IMR-90 (cell line): ENCODE measurements around the gene VGF. TPM values are rescaled to one million over a fixed set of nuclear protein-coding genes. Genes with fewer than 3 reads are reported as not detected.

Experiments
- ATAC-seq: fragments of 200-7000 bp; cut with Tn5 transposase; 2 replicates; pipeline ENCODE4 v1.9.1; 2020; ENCODE audit warnings: low read depth, mild to moderate bottlenecking, moderate library complexity
- BruUV-seq: library from RNA; stranded (reverse); fragments of 400-500 nt; replicated peaks from 2 replicates; lab custom pipeline; 2021; lab: Mats Ljungman, UMichigan
- CTCF ChIA-PET: fragments of 300-600 bp; formaldehyde crosslinking; extraction: SDS; loops from one replicate; lab custom pipeline; 2021; ENCODE audit warnings: antibody characterized with exemption; lab: Yijun Ruan, JAX
- POLR2A ChIA-PET: fragments of 300-600 bp; sonication (Branson Sonifier 250); formaldehyde crosslinking; loops from one replicate; lab custom pipeline; 2022; ENCODE audit warnings: antibody characterized with exemption; ENCODE audit not compliant: unreplicated experiment; lab: Charles Lee
- DNase-seq: peaks from one replicate; pipeline ENCODE4 v3.0.0; 2013
- H2AFZ ChIP-seq: replicated peaks from 2 replicates; pipeline ENCODE3; 2013; ENCODE audit warnings: low read length, mild to moderate bottlenecking; ENCODE audit not compliant: poor library complexity
- H2AK5ac ChIP-seq: 2 replicates; pipeline ENCODE4 v1.6.1; 2013; ENCODE audit warnings: low read depth, low read length, inconsistent platforms
- H2AK9ac ChIP-seq: replicated peaks from 2 replicates; pipeline ENCODE3; 2013; ENCODE audit warnings: mild to moderate bottlenecking, low read depth, low read length, moderate library complexity; ENCODE audit not compliant: poor library complexity
- H2BK120ac ChIP-seq: 2 replicates; pipeline ENCODE4 v1.6.1; 2013; ENCODE audit warnings: low read depth, low read length, inconsistent platforms
- H2BK15ac ChIP-seq: 3 replicates; pipeline ENCODE4 v1.6.1; 2013; ENCODE audit warnings: low read depth, low read length, inconsistent platforms
- H2BK20ac ChIP-seq: 2 replicates; pipeline ENCODE4 v1.6.1; 2013; ENCODE audit warnings: low read depth, mild to moderate bottlenecking, inconsistent platforms, low read length, moderate library complexity
- H2BK5ac ChIP-seq: 2 replicates; pipeline ENCODE4 v1.6.1; 2013; ENCODE audit warnings: mild to moderate bottlenecking, low read depth, low read length, inconsistent platforms; ENCODE audit not compliant: poor library complexity, severe bottlenecking
- H3K14ac ChIP-seq: replicated peaks from 2 replicates; pipeline ENCODE4 v1.6.1; 2013; ENCODE audit warnings: low read depth, low read length, inconsistent platforms
- H3K18ac ChIP-seq: 2 replicates; pipeline ENCODE4 v1.6.1; 2013; ENCODE audit warnings: low read depth, low read length, control low read depth
- H3K23ac ChIP-seq: 2 replicates; pipeline ENCODE4 v1.6.1; 2013; ENCODE audit warnings: low read depth, low read length, inconsistent platforms
- H3K27ac ChIP-seq: 2 replicates; pipeline ENCODE4 v1.5.1; 2013; ENCODE audit warnings: mild to moderate bottlenecking, control low read depth, low read length; ENCODE audit not compliant: insufficient read depth
- H3K27me3 ChIP-seq: 2 replicates; pipeline ENCODE4 v1.6.1; 2013; ENCODE audit warnings: low read length; ENCODE audit not compliant: control insufficient read depth, insufficient read depth
- H3K36me3 ChIP-seq: 2 replicates; pipeline ENCODE4 v1.6.1; 2013; ENCODE audit warnings: low read length, mixed read lengths; ENCODE audit not compliant: control insufficient read depth, insufficient read depth
- H3K4ac ChIP-seq: 2 replicates; pipeline ENCODE4 v1.6.1; 2013; ENCODE audit warnings: low read depth, low read length, inconsistent platforms
- H3K4me1 ChIP-seq: 2 replicates; pipeline ENCODE4 v1.6.1; 2013; ENCODE audit warnings: low read length, mixed read lengths; ENCODE audit not compliant: control insufficient read depth, insufficient read depth
- H3K4me2 ChIP-seq: 2 replicates; pipeline ENCODE4 v1.6.1; 2013; ENCODE audit warnings: low read depth, mild to moderate bottlenecking, control low read depth, low read length, moderate library complexity
- H3K4me3 ChIP-seq: 2 replicates; pipeline ENCODE4 v1.5.1; 2013; ENCODE audit warnings: low read depth, mild to moderate bottlenecking, control low read depth, low read length, moderate library complexity; ENCODE audit not compliant: insufficient read depth
- H3K56ac ChIP-seq: 2 replicates; pipeline ENCODE4 v1.6.1; 2013; ENCODE audit warnings: low read length, inconsistent platforms; ENCODE audit not compliant: insufficient read depth; ENCODE audit errors: extremely low read depth
- H3K79me1 ChIP-seq, 2 experiments: 2 replicates each; pipeline ENCODE4 v1.6.1; 2013; ENCODE audit warnings: low read length in 2 of 2, inconsistent platforms in 1 of 2, low read depth in 1 of 2
- H3K9ac ChIP-seq: 2 replicates; pipeline ENCODE4 v1.6.1; 2013; ENCODE audit warnings: low read depth, low read length, control low read depth
- H3K9me1 ChIP-seq: 2 replicates; pipeline ENCODE4 v1.6.1; 2013; ENCODE audit warnings: low read length, inconsistent platforms; ENCODE audit not compliant: insufficient read depth
- H3K9me3 ChIP-seq: 2 replicates; pipeline ENCODE4 v1.6.1; 2013; ENCODE audit warnings: low read length; ENCODE audit not compliant: control insufficient read depth, insufficient read depth
- H4K20me1 ChIP-seq: 2 replicates; pipeline ENCODE4 v1.6.1; 2013; ENCODE audit warnings: low read length, inconsistent platforms; ENCODE audit not compliant: insufficient read depth
- H4K5ac ChIP-seq: 2 replicates; pipeline ENCODE4 v1.6.1; 2013; ENCODE audit warnings: mild to moderate bottlenecking, low read depth, low read length, control low read depth
- H4K8ac ChIP-seq, 2 experiments: 2 replicates each; pipeline ENCODE4 v1.6.1; 2013; ENCODE audit warnings: low read depth in 2 of 2, low read length in 2 of 2, control low read depth in 1 of 2, inconsistent platforms in 1 of 2
- H4K91ac ChIP-seq: 2 replicates; pipeline ENCODE4 v1.6.1; 2013; ENCODE audit warnings: low read depth, low read length, inconsistent platforms; ENCODE audit not compliant: insufficient read depth
- BHLHE40 ChIP-seq: fragments of 150-350 bp; IDR thresholded peaks from 2 replicates; pipeline ENCODE4 v1.6.1; 2016; ENCODE audit warnings: mild to moderate bottlenecking, low read depth, low read length
- CEBPB ChIP-seq: IDR thresholded peaks from 2 replicates; pipeline ENCODE4 v1.6.1; 2012; ENCODE audit warnings: low read depth, low read length, improper control_type of control experiment
- CHD1 ChIP-seq: IDR thresholded peaks from 2 replicates; pipeline ENCODE4 v1.6.1; 2012; ENCODE audit warnings: low read depth, low read length, improper control_type of control experiment
- ELK1 ChIP-seq: fragments of 150-350 bp; IDR thresholded peaks from 2 replicates; pipeline ENCODE4 v1.6.1; 2016; ENCODE audit warnings: low read depth, mild to moderate bottlenecking, low read length, moderate library complexity, borderline replicate concordance
- FOS ChIP-seq: fragments of 150-350 bp; IDR thresholded peaks from 2 replicates; pipeline ENCODE4 v1.6.1; 2016; ENCODE audit warnings: low read depth, low read length
- MAFK ChIP-seq: IDR thresholded peaks from 2 replicates; pipeline ENCODE4 v1.6.1; 2012; ENCODE audit warnings: low read depth, low read length, improper control_type of control experiment
- MAZ ChIP-seq: IDR thresholded peaks from 2 replicates; pipeline ENCODE4 v1.6.1; 2012; ENCODE audit warnings: low read depth, mild to moderate bottlenecking, low read length, improper control_type of control experiment, moderate library complexity, borderline replicate concordance
- MXI1 ChIP-seq: IDR thresholded peaks from 2 replicates; pipeline ENCODE4 v1.6.1; 2012; ENCODE audit warnings: low read depth, mild to moderate bottlenecking, low read length, moderate library complexity, borderline replicate concordance
- NFE2L2 ChIP-seq: fragments of 150-350 bp; IDR thresholded peaks from 2 replicates; pipeline ENCODE4 v1.6.1; 2016; ENCODE audit warnings: low read depth, mild to moderate bottlenecking, low read length
- POLR2A ChIP-seq: IDR thresholded peaks from 2 replicates; pipeline ENCODE4 v1.6.1; 2012; ENCODE audit warnings: mild to moderate bottlenecking, low read depth, low read length
- RAD21 ChIP-seq: IDR thresholded peaks from 2 replicates; pipeline ENCODE4 v1.6.1; 2012; ENCODE audit warnings: low read length, improper control_type of control experiment
- RCOR1 ChIP-seq: IDR thresholded peaks from 2 replicates; pipeline ENCODE4 v1.6.1; 2012; ENCODE audit warnings: mild to moderate bottlenecking, low read length, improper control_type of control experiment; ENCODE audit not compliant: insufficient replicate concordance
- RFX5 ChIP-seq: IDR thresholded peaks from 2 replicates; pipeline ENCODE4 v1.8.0; 2012; ENCODE audit warnings: low read depth, mild to moderate bottlenecking, low read length, moderate library complexity
- SMC3 ChIP-seq: fragments of 150-350 bp; IDR thresholded peaks from 2 replicates; pipeline ENCODE4 v1.6.1; 2016; ENCODE audit warnings: low read depth, mild to moderate bottlenecking, antibody characterized with exemption, low read length, moderate library complexity
- USF2 ChIP-seq: fragments of 150-350 bp; IDR thresholded peaks from 2 replicates; pipeline ENCODE4 v1.6.1; 2017; ENCODE audit warnings: mild to moderate bottlenecking, antibody characterized with exemption, low read length, low read depth
- WGBS, 2 experiments: methylation state at CpG; one replicate each; pipeline versions ENCODE4 v1.1.5 to v1.1.7; 2013; ENCODE audit warnings: missing lambda C conversion rate in 2 of 2; ENCODE audit not compliant: insufficient read length in 1 of 2; ENCODE audit errors: extremely low coverage in 2 of 2; 5-methylcytosine and 5-hydroxymethylcytosine counted together
- dilution Hi-C: fragments of 300-500 bp; cut with HindIII; formaldehyde crosslinking; loops from one replicate; pipeline ENCODE4 v1.14.3; 2018; ENCODE audit warnings: low sequenced_read_pairs; ENCODE audit not compliant: unreplicated experiment
- in situ Hi-C: fragments of 300-500 bp; cut with MboI; formaldehyde crosslinking; loops from 3 replicates; pipeline ENCODE4 v1.14.3; 2019; ENCODE audit warnings: low sequenced_read_pairs, inconsistent platforms, mixed read lengths
- intact Hi-C: fragments of 100-400 bp; cut with micrococcal nuclease; formaldehyde crosslinking; loops from 2 replicates; pipeline ENCODE4 v1.10.0; 2022
- polyA plus RNA-seq, 3 experiments: library from polyadenylated mRNA; depleted of rRNA; stranded (reverse); fragments of >200 nt; gene quantifications; 2 replicates each; pipeline ENCODE4 v1.2.3, GENCODE V29; 2012; ENCODE audit warnings: low replicate concordance in 1 of 3
- total RNA-seq: library from RNA; depleted of rRNA; stranded (reverse); fragments of >200 nt; gene quantifications from 2 replicates; pipeline ENCODE4 v1.2.3, GENCODE V29; 2012
- TF ChIP-seq, protein P1 (sequence below): conservative IDR thresholded peaks from 2 replicates; pipeline ENCODE4 v1.5.1; 2012; ENCODE audit warnings: mild to moderate bottlenecking, low read depth, low read length, improper control_type of control experiment

VGF gene
- total and polyA plus RNA-seq, 2 of the 4 experiments (the other 2 are of a cell fraction): 0.18 to 0.50 TPM

- Histone ChIP-seq H4K20me1 (no peaks in the 10 kb centered on the region; the same call in 1 of the 2 replicates), H3K56ac (no peak overlapping the region), H4K8ac (no peak overlapping the region), H3K79me1 (no peaks in the 10 kb centered on the region; a peak in 1 of 4 replicates), H2BK15ac (no peak overlapping the region), H4K5ac (no peak overlapping the region), H2BK120ac (no peak overlapping the region), H3K9me3 (no peaks in the 10 kb centered on the region), H3K23ac (no peak overlapping the region), H3K27ac (no peak overlapping the region), H2AK9ac (peak overlapping the region; percentile 70), H3K36me3 (peaks cover 51% of the 10 kb centered on the region), H3K4me3 (no peak overlapping the region), H2AFZ (peak overlapping the region; percentile 43), H3K14ac (no peak overlapping the region), H3K4me1 (no peaks in the 10 kb centered on the region), H2AK5ac (no peak overlapping the region), H3K9ac (no peak overlapping the region), H3K9me1 (no peaks in the 10 kb centered on the region), H3K18ac (no peak overlapping the region), H3K4ac (no peak overlapping the region; the same call in 1 of the 2 replicates), H3K27me3 (peaks cover under 1% of the 10 kb centered on the region; the same call in 1 of the 2 replicates), H3K4me2 (no peak overlapping the region), H4K91ac (no peak overlapping the region), H2BK20ac (no peak overlapping the region), H2BK5ac (no peak overlapping the region)
- no peak for DNase-seq
- ChIA-PET POLR2A (no interaction called here), CTCF (interaction anchor here (1.1 kb wide), 1 partner anchor 16 kb away, joined by 3 read pairs; no protein-coding TSS in a partner anchor)
- ATAC-seq: no peak
- TF ChIP-seq POLR2A (no peak), CHD1 (no peak), BHLHE40 (no peak), USF2 (no peak), RAD21 (no peak), FOS (no peak), SMC3 (no peak), MAZ (no peak), NFE2L2 (no peak), RCOR1 (no peak), CEBPB (no peak), MAFK (no peak), MXI1 (no peak), RFX5 (no peak), ELK1 (no peak)
- TF ChIP-seq, protein P1, sequence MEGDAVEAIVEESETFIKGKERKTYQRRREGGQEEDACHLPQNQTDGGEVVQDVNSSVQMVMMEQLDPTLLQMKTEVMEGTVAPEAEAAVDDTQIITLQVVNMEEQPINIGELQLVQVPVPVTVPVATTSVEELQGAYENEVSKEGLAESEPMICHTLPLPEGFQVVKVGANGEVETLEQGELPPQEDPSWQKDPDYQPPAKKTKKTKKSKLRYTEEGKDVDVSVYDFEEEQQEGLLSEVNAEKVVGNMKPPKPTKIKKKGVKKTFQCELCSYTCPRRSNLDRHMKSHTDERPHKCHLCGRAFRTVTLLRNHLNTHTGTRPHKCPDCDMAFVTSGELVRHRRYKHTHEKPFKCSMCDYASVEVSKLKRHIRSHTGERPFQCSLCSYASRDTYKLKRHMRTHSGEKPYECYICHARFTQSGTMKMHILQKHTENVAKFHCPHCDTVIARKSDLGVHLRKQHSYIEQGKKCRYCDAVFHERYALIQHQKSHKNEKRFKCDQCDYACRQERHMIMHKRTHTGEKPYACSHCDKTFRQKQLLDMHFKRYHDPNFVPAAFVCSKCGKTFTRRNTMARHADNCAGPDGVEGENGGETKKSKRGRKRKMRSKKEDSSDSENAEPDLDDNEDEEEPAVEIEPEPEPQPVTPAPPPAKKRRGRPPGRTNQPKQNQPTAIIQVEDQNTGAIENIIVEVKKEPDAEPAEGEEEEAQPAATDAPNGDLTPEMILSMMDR: no peak
- dilution Hi-C loops: no loop called here
- no TSS peak for BruUV-seq
- WGBS, 2 experiments: 93% methylated on average over 3 of the region's 14 CpGs; no CpG with 5 or more reads in 1 of the 2 experiments
- in situ Hi-C loops: no loop called here
- intact Hi-C loops: no loop called here
Observed at GRCh38 chr7:101208794-101209193, 43.4 kb upstream of the VGF start.
